Lung (tissue), 12 donors: ENCODE results near the gene ADAMTS15. TPM values are rescaled to one million over a fixed set of nuclear protein-coding genes. Genes with fewer than 3 reads are reported as not detected.
A peak's percentile ranks its signal among the peaks of the same experiment; 100 is the strongest.

Source experiments
- ATAC-seq: fragments of 200-7000 bp; cut with Tn5 transposase; one replicate; pipeline ENCODE4 v1.9.1; 2020; ENCODE audit warnings: moderate number of reproducible peaks; ENCODE audit not compliant: insufficient read depth, low FRiP score
- DNase-seq, 3 donors: peaks; one replicate each; pipeline ENCODE4 v3.0.0-alpha.2; 2013 to 2017
- H3K27ac ChIP-seq, 2 donors: one replicate each; pipeline ENCODE4 v1.5.1; 2013; ENCODE audit warnings: mild to moderate bottlenecking in 2 of 2, moderate library complexity in 2 of 2, control low read depth in 1 of 2, inconsistent platforms in 1 of 2, low read depth in 1 of 2, low read length in 1 of 2
- H3K27me3 ChIP-seq, 3 donors: one replicate each; pipeline ENCODE4 v1.5.1; 2013; ENCODE audit warnings: low read length in 2 of 3; ENCODE audit not compliant: control insufficient read depth in 3 of 3, insufficient read depth in 3 of 3
- H3K36me3 ChIP-seq, 4 donors: one replicate each; pipeline ENCODE4 v1.5.1; 2013; ENCODE audit warnings: low read length in 4 of 4, mild to moderate bottlenecking in 1 of 4, moderate library complexity in 1 of 4; ENCODE audit not compliant: control insufficient read depth in 4 of 4, insufficient read depth in 4 of 4
- H3K4me1 ChIP-seq, 5 donors: one replicate each; pipeline ENCODE4 v1.5.1; 2013; ENCODE audit warnings: low read length in 5 of 5, mild to moderate bottlenecking in 2 of 5, moderate library complexity in 1 of 5; ENCODE audit not compliant: control insufficient read depth in 5 of 5, insufficient read depth in 5 of 5
- H3K4me3 ChIP-seq: one replicate; pipeline ENCODE4 v1.5.1; 2013; ENCODE audit warnings: mild to moderate bottlenecking, control low read depth, moderate library complexity
- H3K9ac ChIP-seq, 2 donors: one replicate each; pipeline ENCODE4 v1.5.1; 2013; ENCODE audit warnings: low read length in 2 of 2, control low read depth in 1 of 2; ENCODE audit not compliant: insufficient read depth in 1 of 2
- H3K9me3 ChIP-seq, 4 donors: one replicate each; pipeline ENCODE4 v1.5.1; 2013; ENCODE audit warnings: low read length in 3 of 4, mild to moderate bottlenecking in 1 of 4, moderate library complexity in 1 of 4; ENCODE audit not compliant: control insufficient read depth in 4 of 4, insufficient read depth in 3 of 4
- CTCF ChIP-seq: IDR thresholded peaks from 2 replicates; pipeline ENCODE4 v1.5.1; 2012; ENCODE audit warnings: mild to moderate bottlenecking; ENCODE audit errors: control extremely low read depth, extremely low read depth
- WGBS, 2 donors: extraction: QIAGEN DNeasy Blood & Tissue Kit; methylation state at CpG; one replicate each; pipeline ENCODE4 v1.1.7; 2013; 5-methylcytosine and 5-hydroxymethylcytosine counted together
- polyA plus RNA-seq, 2 donors: library from polyadenylated mRNA; stranded (reverse); fragments of 200-250 nt; gene quantifications; one replicate each; pipeline ENCODE4 v1.2.1, GENCODE V29; 2013
- total RNA-seq, 2 donors: library from RNA; depleted of rRNA in 1 of 2; stranded (reverse); fragments of >200 nt in 1 of 2; gene quantifications; one replicate each; pipeline ENCODE4 v1.2.1, GENCODE V29; 2014 to 2021
- donor health status: control.
- donor health status: control.
- donor health status: Bipolar disorder and iron deficiency.
- donor health status: healthy.
- donor health status: DM: yes; HTN: yes; CAD: no.

The ADAMTS15 gene
- total and polyA plus RNA-seq, 4 donors, result 4.4 to 22.9 (median 13.3) TPM

- peak overlapping the region in 1 of 2 donors; percentile 15 for H3K27ac ChIP-seq
- DNase-seq, result no peak
- 85 to 90% methylated on average over 7 of the region's 7 CpGs for WGBS, 2 donors
- no peak for TF ChIP-seq CTCF
- no peaks in the 10 kb centered on the region for H3K27me3 ChIP-seq
- H3K9ac ChIP-seq, result no peak overlapping the region
- H3K9me3 ChIP-seq, result no peaks in the 10 kb centered on the region
- no peak for ATAC-seq
- no peaks in the 10 kb centered on the region for H3K36me3 ChIP-seq
- peaks cover 0 to 9% (median 0%) of the 10 kb centered on the region in 5 donors for H3K4me1 ChIP-seq
- no peak overlapping the region for H3K4me3 ChIP-seq
Measured at GRCh38 chr11:130409594-130410388, 38.7 kb upstream of the ADAMTS15 start.

GRCh38 chr11:130411223-130411622 lies 37.2 kb upstream of the ADAMTS15 start:
- TF ChIP-seq CTCF, result no peak
- H3K4me3 ChIP-seq, result no peak overlapping the region
- no peaks in the 10 kb centered on the region for H3K9me3 ChIP-seq
- no peaks in the 10 kb centered on the region for H3K36me3 ChIP-seq
- no peak overlapping the region for H3K27ac ChIP-seq
- DNase-seq (no peak), ATAC-seq (no peak)
- H3K9ac ChIP-seq, result no peak overlapping the region
- H3K4me1 ChIP-seq, result peaks cover 0 to 9% (median 0%) of the 10 kb centered on the region in 5 donors
- H3K27me3 ChIP-seq, result no peaks in the 10 kb centered on the region
- 88 to 94% methylated on average over 11 of the region's 11 CpGs for WGBS, 2 donors

GRCh38 chr11:130413405-130414106 lies 34.9 kb upstream of the ADAMTS15 start:
- no peaks in the 10 kb centered on the region for H3K36me3 ChIP-seq
- peak overlapping the region in 1 of 2 donors; percentile 32 for H3K27ac ChIP-seq
- H3K27me3 ChIP-seq, result no peaks in the 10 kb centered on the region
- ATAC-seq, result peak; percentile 30
- no peak for DNase-seq
- no peak overlapping the region for H3K9ac ChIP-seq
- no peaks in the 10 kb centered on the region for H3K9me3 ChIP-seq
- H3K4me1 ChIP-seq, result peaks cover 0 to 12% (median 3%) of the 10 kb centered on the region in 5 donors
- H3K4me3 ChIP-seq, result no peak overlapping the region
- WGBS, 2 donors, result 88 to 92% methylated on average over 16 of the region's 16 CpGs
- no peak for TF ChIP-seq CTCF
